ENCODE measurements around the gene OAF. TPM values are rescaled to one million over a fixed set of nuclear protein-coding genes. Genes with fewer than 3 reads are reported as not detected.
A peak's percentile ranks its signal among the peaks of the same experiment; 100 is the strongest.
"Not testable (repeated sequence)": the region's sequence is repeated elsewhere in the genome, so short reads cannot be mapped to it uniquely, and the experiment has no call there.

OAF gene
- total RNA-seq, 2 experiments from 2014 or later: 5.3 TPM

GRCh38 chr11:120174866-120175265 is 36.0 kb upstream of the OAF start:
- Mint-ChIP-seq H3K4me1 (ENCODE audit: low read depth) (no peaks in the 10 kb centered on the region), H3K4me3 (no peak overlapping the region)

GRCh38 chr11:120178561-120179056 is 32.2 kb upstream of the OAF start:
- Mint-ChIP-seq H3K4me1 (ENCODE audit: low read depth) (no peaks in the 10 kb centered on the region), H3K36me3 (ENCODE audit: low read depth) (no peaks in the 10 kb centered on the region), H3K9me3 (ENCODE audit: insufficient read depth) (no peaks in the 10 kb centered on the region), H3K4me3 (no peak overlapping the region), H3K27ac (no peak overlapping the region), H3K27me3 (ENCODE audit: low read depth) (peaks cover 21% of the 10 kb centered on the region)
- ChIA-PET CTCF (interaction anchor here (1.1 to 2.5 kb wide), 4 partner anchors 10 to 125 kb away, joined by 3 to 10 read pairs (median 6); no protein-coding TSS in a partner anchor), POLR2A (no interaction called here)
- DNase-seq: peak; percentile 18
- ATAC-seq: no peak

More at GRCh38 chr11:120174866-120175265, 36.0 kb upstream of the OAF start:
- Mint-ChIP-seq H3K36me3 (ENCODE audit: low read depth) (no peaks in the 10 kb centered on the region), H3K27ac (no peak overlapping the region), H3K27me3 (ENCODE audit: low read depth) (peaks cover 43% of the 10 kb centered on the region), H3K9me3 (ENCODE audit: insufficient read depth) (no peaks in the 10 kb centered on the region)
- ChIA-PET CTCF (interaction anchor here (2.3 kb wide), 1 partner anchor 128 kb away, joined by 9 read pairs; no protein-coding TSS in a partner anchor), POLR2A (no interaction called here)
- ATAC-seq: no peak
- DNase-seq: no peak

GRCh38 chr11:120179057-120179672 is 31.7 kb upstream of the OAF start:
- CTCF ChIA-PET: interaction anchor here (1.1 to 2.5 kb wide), 4 partner anchors 10 to 124 kb away, joined by 3 to 10 read pairs (median 6); no protein-coding TSS in a partner anchor
- H3K27me3 Mint-ChIP-seq (ENCODE audit: low read depth): peaks cover 19% of the 10 kb centered on the region
- H3K4me3 Mint-ChIP-seq: no peak overlapping the region
- no peaks in the 10 kb centered on the region for H3K9me3 Mint-ChIP-seq (ENCODE audit: insufficient read depth)
- no peak overlapping the region for H3K27ac Mint-ChIP-seq
- POLR2A ChIA-PET: interaction anchor here (1.0 kb wide), 1 partner anchor 45 kb away, joined by 3 read pairs; no protein-coding TSS in a partner anchor
- peak; percentile 9 for DNase-seq
- no peak for ATAC-seq
- H3K36me3 Mint-ChIP-seq (ENCODE audit: low read depth): no peaks in the 10 kb centered on the region
- H3K4me1 Mint-ChIP-seq (ENCODE audit: low read depth): no peaks in the 10 kb centered on the region

GRCh38 chr11:120180063-120180462 is 30.8 kb upstream of the OAF start:
- H3K4me3 Mint-ChIP-seq; H3K36me3 Mint-ChIP-seq (ENCODE audit: low read depth); ATAC-seq; H3K9me3 Mint-ChIP-seq (ENCODE audit: insufficient read depth); DNase-seq; H3K4me1 Mint-ChIP-seq (ENCODE audit: low read depth); H3K27ac Mint-ChIP-seq: not testable (repeated sequence)
- peaks cover 11% of the 10 kb centered on the region for H3K27me3 Mint-ChIP-seq (ENCODE audit: low read depth)
- POLR2A ChIA-PET: interaction anchor here (1.0 kb wide), 1 partner anchor 44 kb away, joined by 3 read pairs; no protein-coding TSS in a partner anchor
- CTCF ChIA-PET: interaction anchor here (1.5 to 2.5 kb wide), 4 partner anchors 11 to 123 kb away, joined by 4 to 10 read pairs (median 6); no protein-coding TSS in a partner anchor

- Mint-ChIP-seq H3K9me3 (ENCODE audit: insufficient read depth) (no peaks in the 10 kb centered on the region), H3K4me3 (no peak overlapping the region), H3K4me1 (ENCODE audit: low read depth) (no peaks in the 10 kb centered on the region), H3K27ac (no peak overlapping the region), H3K36me3 (ENCODE audit: low read depth) (no peaks in the 10 kb centered on the region), H3K27me3 (ENCODE audit: low read depth) (peaks cover 10% of the 10 kb centered on the region)
- ChIA-PET POLR2A (no interaction called here), CTCF (interaction anchor here (1.0 to 2.5 kb wide), 4 partner anchors 12 to 50 kb away, joined by 3 to 10 read pairs (median 4); no protein-coding TSS in a partner anchor)
- DNase-seq (peak; percentile 9), ATAC-seq (no peak)
These were observed 30.1 kb upstream of the OAF start for GRCh38 chr11:120180551-120181232.

GRCh38 chr11:120181376-120181975 is 29.4 kb upstream of the OAF start:
- CTCF ChIA-PET: interaction anchor here (0.8 to 1.7 kb wide), 3 partner anchors 13 to 120 kb away, joined by 3 to 4 read pairs (median 3); no protein-coding TSS in a partner anchor
- DNase-seq: peak; percentile 3
- peaks cover 7% of the 10 kb centered on the region for H3K27me3 Mint-ChIP-seq (ENCODE audit: low read depth)

GRCh38 chr11:120182372-120182771 is 28.5 kb upstream of the OAF start:
- POLR2A ChIA-PET: no interaction called here
- H3K9me3 Mint-ChIP-seq (ENCODE audit: insufficient read depth): no peaks in the 10 kb centered on the region
- no peaks in the 10 kb centered on the region for H3K36me3 Mint-ChIP-seq (ENCODE audit: low read depth)
- CTCF ChIA-PET: no interaction called here
- H3K4me1 Mint-ChIP-seq (ENCODE audit: low read depth): no peaks in the 10 kb centered on the region
- H3K27me3 Mint-ChIP-seq (ENCODE audit: low read depth): peaks cover 7% of the 10 kb centered on the region
- no peak overlapping the region for H3K27ac Mint-ChIP-seq
- DNase-seq (peak; percentile 18), ATAC-seq (no peak)
- H3K4me3 Mint-ChIP-seq: no peak overlapping the region

More at GRCh38 chr11:120181376-120181975, 29.4 kb upstream of the OAF start:
- no peak for ATAC-seq
- Mint-ChIP-seq H3K36me3 (ENCODE audit: low read depth) (no peaks in the 10 kb centered on the region), H3K9me3 (ENCODE audit: insufficient read depth) (no peaks in the 10 kb centered on the region), H3K4me3 (no peak overlapping the region), H3K27ac (no peak overlapping the region), H3K4me1 (ENCODE audit: low read depth) (no peaks in the 10 kb centered on the region)
- POLR2A ChIA-PET: no interaction called here

GRCh38 chr11:120182790-120183491 is 27.9 kb upstream of the OAF start:
- Mint-ChIP-seq H3K36me3 (ENCODE audit: low read depth) (no peaks in the 10 kb centered on the region), H3K27me3 (ENCODE audit: low read depth) (peaks cover 7% of the 10 kb centered on the region), H3K9me3 (ENCODE audit: insufficient read depth) (no peaks in the 10 kb centered on the region), H3K4me3 (no peak overlapping the region), H3K4me1 (ENCODE audit: low read depth) (no peaks in the 10 kb centered on the region), H3K27ac (no peak overlapping the region)
- DNase-seq: no peak
- no peak for ATAC-seq
- ChIA-PET POLR2A (no interaction called here), CTCF (interaction anchor here (1.3 kb wide), 1 partner anchor 15 kb away, joined by 6 read pairs; no protein-coding TSS in a partner anchor)

- Mint-ChIP-seq H3K36me3 (ENCODE audit: low read depth) (no peaks in the 10 kb centered on the region), H3K4me3 (no peak overlapping the region), H3K9me3 (ENCODE audit: insufficient read depth) (no peaks in the 10 kb centered on the region), H3K4me1 (ENCODE audit: low read depth) (no peaks in the 10 kb centered on the region), H3K27me3 (ENCODE audit: low read depth) (peaks cover 10% of the 10 kb centered on the region), H3K27ac (no peak overlapping the region)
- ATAC-seq: no peak
- ChIA-PET POLR2A (no interaction called here), CTCF (interaction anchor here (1.3 kb wide), 1 partner anchor 15 kb away, joined by 6 read pairs; no protein-coding TSS in a partner anchor)
- DNase-seq: no peak
These were observed 27.1 kb upstream of the OAF start for GRCh38 chr11:120183701-120184141.

- Mint-ChIP-seq H3K4me3 (no peak overlapping the region), H3K9me3 (ENCODE audit: insufficient read depth) (no peaks in the 10 kb centered on the region), H3K36me3 (ENCODE audit: low read depth) (no peaks in the 10 kb centered on the region), H3K27ac (no peak overlapping the region), H3K4me1 (ENCODE audit: low read depth) (no peaks in the 10 kb centered on the region), H3K27me3 (ENCODE audit: low read depth) (peaks cover 10% of the 10 kb centered on the region)
- no peak for ATAC-seq
- no peak for DNase-seq
- ChIA-PET CTCF (no interaction called here), POLR2A (no interaction called here)
These were observed 26.4 kb upstream of the OAF start for GRCh38 chr11:120184371-120184945.
